SK-N-SH treated with all-trans-retinoic acid at 6 μM for 48 hours (cell line): ENCODE data around the gene IGFL1.
"Not testable (repeated sequence)": the region's sequence is repeated elsewhere in the genome, so short reads cannot be mapped to it uniquely, and the experiment has no call there.

Experiments used
- ATAC-seq: fragments of 200-7000 bp; cut with Tn5 transposase; 3 replicates; pipeline ENCODE4 v1.9.1; 2020; ENCODE audit warnings: mild to moderate bottlenecking, moderate library complexity
- ARNTL ChIP-seq: fragments of 450-650 bp; formaldehyde crosslinking; IDR thresholded peaks from 2 replicates; pipeline ENCODE4 v1.5.0; 2020; ENCODE audit warnings: low read depth, mild to moderate bottlenecking, moderate library complexity, borderline replicate concordance
- CSDC2 ChIP-seq: fragments of 250-450 bp; sonication (Bioruptor Pico); IDR thresholded peaks from 2 replicates; pipeline ENCODE4 v1.5.0; 2020; ENCODE audit warnings: mild to moderate bottlenecking, moderate library complexity
- ESRRG ChIP-seq: fragments of 250-450 bp; sonication (Bioruptor Pico); IDR thresholded peaks from 2 replicates; pipeline ENCODE4 v1.6.1; 2021; ENCODE audit warnings: mild to moderate bottlenecking
- GLIS3 ChIP-seq: fragments of 250-450 bp; sonication (Bioruptor Pico); IDR thresholded peaks from 2 replicates; pipeline ENCODE4 v1.5.0; 2020; ENCODE audit warnings: mild to moderate bottlenecking, moderate library complexity
- ISL1 ChIP-seq: fragments of 250-450 bp; sonication (Bioruptor Pico); IDR thresholded peaks from 2 replicates; pipeline ENCODE4 v2.1.2; 2022; ENCODE audit warnings: mild to moderate bottlenecking, moderate library complexity
- OSR1 ChIP-seq: fragments of 250-450 bp; sonication (Bioruptor Pico); IDR thresholded peaks from 2 replicates; pipeline ENCODE4 v1.8.0; 2022; ENCODE audit warnings: moderate library complexity, mild to moderate bottlenecking, inconsistent platforms
- PPARA ChIP-seq: fragments of 250-450 bp; sonication (Bioruptor Pico); IDR thresholded peaks from 2 replicates; pipeline ENCODE4 v1.5.0; 2020; ENCODE audit warnings: mild to moderate bottlenecking, borderline replicate concordance
- RARB ChIP-seq: fragments of 250-450 bp; sonication (Bioruptor Pico); IDR thresholded peaks from 2 replicates; pipeline ENCODE4 v1.8.0; 2021; ENCODE audit warnings: mild to moderate bottlenecking, moderate library complexity
- SNAI2 ChIP-seq: fragments of 250-450 bp; sonication (Bioruptor Pico); IDR thresholded peaks from 2 replicates; pipeline ENCODE4 v1.5.0; 2020; ENCODE audit warnings: mild to moderate bottlenecking, moderate library complexity
- TCF4 ChIP-seq: fragments of 250-450 bp; sonication (Bioruptor Pico); IDR thresholded peaks from 2 replicates; pipeline ENCODE4 v1.8.0; 2021; ENCODE audit warnings: mild to moderate bottlenecking, moderate library complexity, borderline replicate concordance
- TOX ChIP-seq: fragments of 250-450 bp; sonication (Bioruptor Pico); IDR thresholded peaks from 2 replicates; pipeline ENCODE4 v1.8.0; 2021; ENCODE audit warnings: mild to moderate bottlenecking, moderate library complexity, borderline replicate concordance
- ZC3H10 ChIP-seq: fragments of 250-450 bp; sonication (Bioruptor Pico); IDR thresholded peaks from 2 replicates; pipeline ENCODE4 v1.5.1; 2021; ENCODE audit warnings: mild to moderate bottlenecking, moderate library complexity
- ZFP3 ChIP-seq: fragments of 250-450 bp; sonication (Bioruptor Pico); IDR thresholded peaks from 2 replicates; pipeline ENCODE4 v1.5.0; 2020; ENCODE audit warnings: mild to moderate bottlenecking, moderate library complexity
- ZNF565 ChIP-seq: fragments of 450-650 bp; formaldehyde crosslinking; conservative IDR thresholded peaks from 2 replicates; pipeline ENCODE4 v1.5.0; 2020; ENCODE audit warnings: low read depth, mild to moderate bottlenecking, moderate library complexity
- ZNF70 ChIP-seq: fragments of 450-650 bp; formaldehyde crosslinking; IDR thresholded peaks from 2 replicates; pipeline ENCODE4 v1.5.0; 2020; ENCODE audit warnings: mild to moderate bottlenecking, moderate library complexity
- ZNF8 ChIP-seq: fragments of 450-650 bp; formaldehyde crosslinking; IDR thresholded peaks from 2 replicates; pipeline ENCODE4 v1.5.0; 2020; ENCODE audit warnings: mild to moderate bottlenecking, moderate library complexity
- TF ChIP-seq, protein P1 (sequence below): fragments of 250-450 bp; sonication (Bioruptor Pico); IDR thresholded peaks from 2 replicates; pipeline ENCODE4 v1.5.0; 2020; ENCODE audit warnings: mild to moderate bottlenecking, moderate library complexity
- TF ChIP-seq, protein P2 (sequence below): fragments of 250-450 bp; sonication (Bioruptor Pico); IDR thresholded peaks from 2 replicates; pipeline ENCODE4 v1.5.1; 2021; ENCODE audit warnings: mild to moderate bottlenecking, moderate library complexity
- TF ChIP-seq, protein P3 (sequence below): fragments of 250-450 bp; sonication (Bioruptor Pico); IDR thresholded peaks from 2 replicates; pipeline ENCODE4 v1.8.0; 2021; ENCODE audit warnings: low read depth, mild to moderate bottlenecking, moderate library complexity, borderline replicate concordance
- TF ChIP-seq, protein P4 (sequence below): fragments of 250-450 bp; sonication (Bioruptor Pico); IDR thresholded peaks from 2 replicates; pipeline ENCODE4 v1.5.1; 2020; ENCODE audit warnings: low read depth, mild to moderate bottlenecking, moderate library complexity

IGFL1 gene

DNA sequence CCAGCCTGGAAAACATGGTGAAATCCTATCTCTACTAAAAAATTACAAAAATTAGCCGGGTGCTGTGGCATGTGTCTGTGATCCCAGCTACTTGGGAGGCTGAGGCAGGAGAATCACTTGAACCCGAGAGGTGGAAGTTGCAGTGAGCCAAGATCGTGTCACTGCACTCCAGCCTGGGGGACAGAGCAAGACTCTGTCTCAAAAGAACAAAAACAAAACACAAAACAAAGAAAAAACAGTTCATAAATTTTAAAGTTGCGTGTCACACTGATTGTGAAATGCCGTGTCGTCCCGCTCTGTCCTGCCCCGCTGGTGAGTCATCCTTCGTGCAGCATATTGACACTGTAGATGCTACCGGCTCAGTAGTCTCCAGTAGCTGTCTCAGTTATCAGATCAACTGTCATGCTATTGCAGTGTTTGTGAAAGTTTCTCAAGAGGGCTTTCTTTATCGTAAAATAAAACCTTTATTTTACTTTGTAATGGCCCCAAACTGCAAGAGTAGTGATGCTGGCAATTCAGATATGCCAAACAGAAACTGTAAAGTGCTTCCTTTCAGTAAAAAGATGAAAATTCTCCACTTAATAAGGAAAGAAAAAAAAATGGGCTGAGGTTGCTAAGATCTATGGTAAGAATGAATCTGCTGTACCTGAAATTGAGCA lies 36.4 kb upstream of the IGFL1 start:
- no peak for TF ChIP-seq TOX (CRISPR knock-in tag)
- TF ChIP-seq ZNF565 (CRISPR knock-in tag) = no peak
- no peak for TF ChIP-seq CSDC2 (CRISPR knock-in tag)
- ATAC-seq = peak; percentile 63

DNA sequence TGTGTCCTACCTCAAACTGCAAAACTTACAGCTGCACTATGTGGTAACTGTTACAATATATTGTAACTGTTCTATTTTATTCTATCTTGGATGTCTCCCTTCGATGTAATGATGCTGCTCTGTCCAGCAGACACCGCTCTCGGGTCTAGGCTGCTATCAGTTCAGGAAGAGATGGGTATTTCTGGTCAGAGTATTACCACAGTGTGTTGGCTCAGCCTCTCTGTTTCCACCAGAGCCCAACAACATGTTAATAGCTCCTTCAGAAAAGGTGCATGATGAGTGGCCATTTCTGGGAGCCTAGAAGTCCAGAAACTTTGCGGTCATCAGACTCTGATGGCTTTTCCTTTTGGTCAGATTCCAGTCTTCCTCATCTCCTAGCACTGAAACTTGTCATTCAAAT lies 35.9 kb upstream of the IGFL1 start:
- ATAC-seq = no peak; the same call in 2 of the 3 replicates
- no peak for TF ChIP-seq OSR1 (CRISPR knock-in tag)
- TF ChIP-seq, protein P1, sequence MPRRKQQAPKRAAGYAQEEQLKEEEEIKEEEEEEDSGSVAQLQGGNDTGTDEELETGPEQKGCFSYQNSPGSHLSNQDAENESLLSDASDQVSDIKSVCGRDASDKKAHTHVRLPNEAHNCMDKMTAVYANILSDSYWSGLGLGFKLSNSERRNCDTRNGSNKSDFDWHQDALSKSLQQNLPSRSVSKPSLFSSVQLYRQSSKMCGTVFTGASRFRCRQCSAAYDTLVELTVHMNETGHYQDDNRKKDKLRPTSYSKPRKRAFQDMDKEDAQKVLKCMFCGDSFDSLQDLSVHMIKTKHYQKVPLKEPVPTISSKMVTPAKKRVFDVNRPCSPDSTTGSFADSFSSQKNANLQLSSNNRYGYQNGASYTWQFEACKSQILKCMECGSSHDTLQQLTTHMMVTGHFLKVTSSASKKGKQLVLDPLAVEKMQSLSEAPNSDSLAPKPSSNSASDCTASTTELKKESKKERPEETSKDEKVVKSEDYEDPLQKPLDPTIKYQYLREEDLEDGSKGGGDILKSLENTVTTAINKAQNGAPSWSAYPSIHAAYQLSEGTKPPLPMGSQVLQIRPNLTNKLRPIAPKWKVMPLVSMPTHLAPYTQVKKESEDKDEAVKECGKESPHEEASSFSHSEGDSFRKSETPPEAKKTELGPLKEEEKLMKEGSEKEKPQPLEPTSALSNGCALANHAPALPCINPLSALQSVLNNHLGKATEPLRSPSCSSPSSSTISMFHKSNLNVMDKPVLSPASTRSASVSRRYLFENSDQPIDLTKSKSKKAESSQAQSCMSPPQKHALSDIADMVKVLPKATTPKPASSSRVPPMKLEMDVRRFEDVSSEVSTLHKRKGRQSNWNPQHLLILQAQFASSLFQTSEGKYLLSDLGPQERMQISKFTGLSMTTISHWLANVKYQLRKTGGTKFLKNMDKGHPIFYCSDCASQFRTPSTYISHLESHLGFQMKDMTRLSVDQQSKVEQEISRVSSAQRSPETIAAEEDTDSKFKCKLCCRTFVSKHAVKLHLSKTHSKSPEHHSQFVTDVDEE (CRISPR knock-in tag) = no peak
- TF ChIP-seq ESRRG (CRISPR knock-in tag) = no peak
- no peak for TF ChIP-seq PPARA (CRISPR knock-in tag)
- TF ChIP-seq ARNTL (CRISPR knock-in tag) = no peak
- TF ChIP-seq ZFP3 = no peak
- TF ChIP-seq, protein P2, sequence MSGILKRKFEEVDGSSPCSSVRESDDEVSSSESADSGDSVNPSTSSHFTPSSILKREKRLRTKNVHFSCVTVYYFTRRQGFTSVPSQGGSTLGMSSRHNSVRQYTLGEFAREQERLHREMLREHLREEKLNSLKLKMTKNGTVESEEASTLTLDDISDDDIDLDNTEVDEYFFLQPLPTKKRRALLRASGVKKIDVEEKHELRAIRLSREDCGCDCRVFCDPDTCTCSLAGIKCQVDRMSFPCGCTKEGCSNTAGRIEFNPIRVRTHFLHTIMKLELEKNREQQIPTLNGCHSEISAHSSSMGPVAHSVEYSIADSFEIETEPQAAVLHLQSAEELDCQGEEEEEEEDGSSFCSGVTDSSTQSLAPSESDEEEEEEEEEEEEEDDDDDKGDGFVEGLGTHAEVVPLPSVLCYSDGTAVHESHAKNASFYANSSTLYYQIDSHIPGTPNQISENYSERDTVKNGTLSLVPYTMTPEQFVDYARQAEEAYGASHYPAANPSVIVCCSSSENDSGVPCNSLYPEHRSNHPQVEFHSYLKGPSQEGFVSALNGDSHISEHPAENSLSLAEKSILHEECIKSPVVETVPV (CRISPR knock-in tag) = no peak
- no peak for TF ChIP-seq ISL1 (CRISPR knock-in tag)
- TF ChIP-seq SNAI2 (CRISPR knock-in tag) = no peak
- TF ChIP-seq ZNF70 = no peak
- TF ChIP-seq ZC3H10 (CRISPR knock-in tag) = no peak
- TF ChIP-seq GLIS3 (CRISPR knock-in tag) = no peak
- TF ChIP-seq, protein P3, sequence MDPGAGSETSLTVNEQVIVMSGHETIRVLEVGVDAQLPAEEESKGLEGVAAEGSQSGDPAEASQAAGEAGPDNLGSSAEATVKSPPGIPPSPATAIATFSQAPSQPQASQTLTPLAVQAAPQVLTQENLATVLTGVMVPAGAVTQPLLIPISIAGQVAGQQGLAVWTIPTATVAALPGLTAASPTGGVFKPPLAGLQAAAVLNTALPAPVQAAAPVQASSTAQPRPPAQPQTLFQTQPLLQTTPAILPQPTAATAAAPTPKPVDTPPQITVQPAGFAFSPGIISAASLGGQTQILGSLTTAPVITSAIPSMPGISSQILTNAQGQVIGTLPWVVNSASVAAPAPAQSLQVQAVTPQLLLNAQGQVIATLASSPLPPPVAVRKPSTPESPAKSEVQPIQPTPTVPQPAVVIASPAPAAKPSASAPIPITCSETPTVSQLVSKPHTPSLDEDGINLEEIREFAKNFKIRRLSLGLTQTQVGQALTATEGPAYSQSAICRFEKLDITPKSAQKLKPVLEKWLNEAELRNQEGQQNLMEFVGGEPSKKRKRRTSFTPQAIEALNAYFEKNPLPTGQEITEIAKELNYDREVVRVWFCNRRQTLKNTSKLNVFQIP (CRISPR knock-in tag) = no peak
- TF ChIP-seq RARB (CRISPR knock-in tag) = no peak
- TF ChIP-seq ZNF8 (CRISPR knock-in tag) = no peak
- TF ChIP-seq ZNF565 (CRISPR knock-in tag) = no peak
- no peak for TF ChIP-seq TCF4 (CRISPR knock-in tag)
- TF ChIP-seq, protein P4, sequence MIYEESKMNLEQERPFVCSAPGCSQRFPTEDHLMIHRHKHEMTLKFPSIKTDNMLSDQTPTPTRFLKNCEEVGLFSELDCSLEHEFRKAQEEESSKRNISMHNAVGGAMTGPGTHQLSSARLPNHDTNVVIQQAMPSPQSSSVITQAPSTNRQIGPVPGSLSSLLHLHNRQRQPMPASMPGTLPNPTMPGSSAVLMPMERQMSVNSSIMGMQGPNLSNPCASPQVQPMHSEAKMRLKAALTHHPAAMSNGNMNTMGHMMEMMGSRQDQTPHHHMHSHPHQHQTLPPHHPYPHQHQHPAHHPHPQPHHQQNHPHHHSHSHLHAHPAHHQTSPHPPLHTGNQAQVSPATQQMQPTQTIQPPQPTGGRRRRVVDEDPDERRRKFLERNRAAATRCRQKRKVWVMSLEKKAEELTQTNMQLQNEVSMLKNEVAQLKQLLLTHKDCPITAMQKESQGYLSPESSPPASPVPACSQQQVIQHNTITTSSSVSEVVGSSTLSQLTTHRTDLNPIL = no peak

DNA sequence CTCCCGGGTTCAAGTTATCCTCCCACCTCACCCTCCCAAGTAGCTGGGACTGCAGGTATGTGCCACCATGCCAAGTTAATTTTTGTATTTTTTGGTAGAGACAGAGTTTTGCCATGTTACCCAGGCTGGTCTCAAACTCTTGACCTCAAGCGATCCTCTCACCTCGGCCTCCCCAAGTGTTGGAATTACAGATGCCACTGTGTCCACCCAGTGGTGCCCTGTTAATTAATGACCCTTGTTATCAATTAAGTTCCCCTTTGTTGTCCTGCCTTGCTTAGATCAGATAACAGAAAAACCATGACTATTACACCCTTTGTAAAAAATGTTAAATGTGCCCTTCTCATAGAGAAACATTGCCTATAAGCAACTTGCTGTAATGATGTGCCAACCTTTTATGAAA lies 34.4 kb upstream of the IGFL1 start:
- TF ChIP-seq, protein P4 = no peak
- TF ChIP-seq TOX (CRISPR knock-in tag) (no peak), RARB (CRISPR knock-in tag) (no peak), ZNF565 (CRISPR knock-in tag) (no peak), OSR1 (CRISPR knock-in tag) (no peak)
- no peak for ATAC-seq

DNA sequence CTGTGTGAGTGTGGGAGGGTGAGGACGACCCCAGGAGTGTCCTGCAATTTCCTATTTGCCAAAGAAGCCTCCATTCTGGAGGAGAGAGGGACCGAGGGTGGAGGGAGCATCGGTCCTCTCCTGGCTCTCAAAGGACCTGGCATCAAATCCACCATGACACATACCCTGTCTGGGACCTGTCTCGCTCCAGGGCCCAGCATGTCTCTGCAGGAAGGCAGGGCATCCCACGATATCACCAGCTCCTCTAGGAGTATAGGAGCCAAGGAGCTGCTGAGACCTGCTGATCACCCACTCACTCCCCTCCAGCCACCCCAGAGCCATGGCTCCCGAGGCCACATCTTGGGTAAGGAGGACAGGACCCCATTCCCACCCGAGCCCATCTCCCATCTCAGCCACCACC lies 33.6 kb upstream of the IGFL1 start:
- ATAC-seq = not testable (repeated sequence)
